NK-92 (cell line): ENCODE data around the gene CDKL1.
"Not testable (repeated sequence)": the region's sequence is repeated elsewhere in the genome, so short reads cannot be mapped to it uniquely, and the experiment has no call there.

Experiments
- DNase-seq: peaks from one replicate; lab custom pipeline; 2025; ENCODE audit not compliant: unreplicated experiment; lab: John Stamatoyannopoulos, UW

The CDKL1 gene

GRCh38 chr14:50359631-50360030 is 37.0 kb downstream of the CDKL1 start:
- no peak for DNase-seq

GRCh38 chr14:50357753-50358395 is 38.8 kb downstream of the CDKL1 start:
- no peak for DNase-seq

GRCh38 chr14:50357124-50357523 is 39.6 kb downstream of the CDKL1 start:
- DNase-seq = no peak

- not testable (repeated sequence) for DNase-seq
Measured at GRCh38 chr14:50356283-50356682, 40.4 kb downstream of the CDKL1 start.

GRCh38 chr14:50355692-50356091 is 41.0 kb downstream of the CDKL1 start:
- no peak for DNase-seq

- no peak for DNase-seq
Measured at GRCh38 chr14:50354527-50354926, 42.2 kb downstream of the CDKL1 start.

- no peak for DNase-seq
Measured at GRCh38 chr14:50353126-50353525, 43.6 kb downstream of the CDKL1 start.

- no peak for DNase-seq
Measured at GRCh38 chr14:50352584-50352983, 44.1 kb downstream of the CDKL1 start.

- DNase-seq = no peak
Measured at GRCh38 chr14:50350975-50351374, 45.7 kb downstream of the CDKL1 start.

- DNase-seq = no peak
Measured at GRCh38 chr14:50348933-50349332, 47.7 kb downstream of the CDKL1 start.

- no peak for DNase-seq
Measured at GRCh38 chr14:50347521-50347920, 49.2 kb downstream of the CDKL1 start.

- no peak for DNase-seq
Measured at GRCh38 chr14:50345846-50346422, 50.7 kb downstream of the CDKL1 start.

GRCh38 chr14:50344876-50345563 is 51.7 kb downstream of the CDKL1 start:
- no peak for DNase-seq

- no peak for DNase-seq
Measured at GRCh38 chr14:50344116-50344775, 52.4 kb downstream of the CDKL1 start.

GRCh38 chr14:50343434-50343833 is 53.2 kb downstream of the CDKL1 start:
- DNase-seq = no peak

- no peak for DNase-seq
Measured at GRCh38 chr14:50342221-50343078, 54.2 kb downstream of the CDKL1 start.

- no peak for DNase-seq
Measured at GRCh38 chr14:50340963-50341362, 55.7 kb downstream of the CDKL1 start.

GRCh38 chr14:50340045-50340444 is 56.6 kb downstream of the CDKL1 start:
- DNase-seq = no peak

GRCh38 chr14:50339178-50339804 is 57.4 kb downstream of the CDKL1 start:
- no peak for DNase-seq

GRCh38 chr14:50338587-50338986 is 58.1 kb downstream of the CDKL1 start:
- DNase-seq = no peak
